ENCODE results near the gene CDC45.
"Not testable (repeated sequence)": the region's sequence is repeated elsewhere in the genome, so short reads cannot be mapped to it uniquely, and the experiment has no call there.

Gene CDC45

DNA sequence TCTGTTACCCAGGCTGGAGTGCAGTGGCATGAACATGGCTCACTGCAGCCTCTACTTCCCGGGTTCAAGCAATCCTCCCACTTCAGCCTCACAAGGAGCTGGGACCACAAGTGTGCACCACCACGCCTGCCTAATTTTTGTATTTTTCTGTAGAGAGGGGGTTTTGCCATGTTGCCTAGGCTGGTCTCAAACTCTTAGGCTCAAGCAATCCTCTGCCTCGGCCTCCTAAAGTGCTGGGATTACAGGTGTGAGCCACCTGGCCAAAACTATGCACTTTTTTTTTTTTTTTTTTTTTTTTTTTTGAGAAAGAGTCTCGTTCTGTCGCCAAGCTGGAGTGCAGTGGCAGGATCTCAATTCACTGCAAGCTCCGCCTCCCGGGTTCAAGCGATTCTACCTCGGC lies 56.8 kb downstream of the CDC45 start:
- DNase-seq: no peak

DNA sequence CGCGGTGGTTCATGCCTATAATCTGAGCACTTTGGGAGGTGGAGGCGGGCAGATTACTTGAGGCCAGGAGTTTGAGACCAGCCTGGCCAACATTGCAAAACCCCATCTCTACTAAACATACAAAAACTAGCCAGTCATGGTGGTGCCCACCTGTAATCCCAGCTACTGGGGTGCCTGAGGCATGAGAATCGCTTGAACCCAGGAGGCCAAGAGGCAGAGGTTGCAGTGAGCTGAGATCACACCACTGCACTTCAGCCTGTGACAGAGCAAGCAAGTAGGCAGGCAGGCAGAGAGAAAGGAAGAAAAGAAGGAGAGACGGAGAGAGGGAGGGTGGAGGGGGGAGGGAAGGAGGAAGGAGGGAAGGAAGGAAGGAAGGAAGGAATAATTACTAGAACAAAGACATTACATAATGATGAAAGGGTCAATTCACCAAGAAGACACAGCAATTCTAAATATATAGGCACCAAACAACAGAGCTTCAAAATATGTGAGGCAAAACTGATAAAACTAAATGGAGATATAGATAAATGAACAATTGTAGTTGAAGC lies 58.3 kb downstream of the CDC45 start:
- no peak for DNase-seq

DNA sequence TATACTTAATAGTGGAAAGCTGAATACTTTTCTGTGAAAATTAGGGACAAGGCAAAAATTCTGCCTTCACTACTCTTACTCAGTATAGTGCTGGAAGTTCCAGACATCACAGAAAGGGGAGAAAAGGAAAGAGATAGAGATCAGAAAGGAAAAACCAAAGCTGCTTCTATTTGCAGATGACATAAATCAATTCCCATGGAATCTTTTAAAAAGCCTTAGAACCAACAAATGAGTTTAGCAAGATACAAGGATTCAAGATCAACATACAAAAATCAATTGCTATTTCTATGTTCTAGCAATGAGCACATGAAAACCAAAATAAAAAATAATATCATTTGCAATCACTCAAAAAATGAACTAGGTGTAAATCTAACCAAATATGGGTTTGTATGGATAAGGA lies 60.7 kb downstream of the CDC45 start:
- no peak for DNase-seq

DNA sequence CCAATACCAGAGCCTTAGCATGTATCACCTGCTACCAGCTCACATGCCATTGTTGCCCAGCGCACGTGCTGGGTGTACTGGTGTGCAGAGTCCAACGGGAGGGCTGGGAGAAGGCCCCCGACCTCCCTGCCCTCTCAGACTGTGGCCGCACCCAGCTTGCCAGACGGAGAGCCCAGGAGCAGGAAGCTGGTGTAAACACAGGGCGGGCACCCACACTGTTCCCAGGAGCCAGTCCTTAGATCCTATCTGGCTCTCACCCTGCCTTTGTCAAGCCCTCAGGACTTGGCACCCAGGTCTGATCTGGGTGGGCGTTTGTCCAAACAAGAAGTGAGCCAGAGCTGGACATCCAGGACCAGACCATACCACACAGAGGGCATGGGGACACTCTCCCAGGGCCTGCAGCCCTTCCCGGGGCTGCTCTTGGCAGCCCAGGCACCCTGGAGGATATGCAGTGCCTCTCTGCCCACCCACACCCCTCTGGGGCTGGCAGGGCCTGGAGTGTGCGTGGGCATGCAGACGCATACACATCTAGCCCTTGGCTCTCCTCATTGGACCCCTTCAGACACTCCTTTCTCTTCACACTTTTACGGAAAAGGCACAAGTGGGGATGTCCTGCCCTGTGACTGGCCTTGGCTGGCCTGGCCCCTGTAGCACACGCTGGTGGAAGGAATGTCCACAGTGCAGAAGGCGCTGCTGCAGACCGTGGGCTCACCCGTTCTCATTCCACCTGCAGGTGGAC lies 64.4 kb downstream of the CDC45 start:
- no peak for DNase-seq

DNA sequence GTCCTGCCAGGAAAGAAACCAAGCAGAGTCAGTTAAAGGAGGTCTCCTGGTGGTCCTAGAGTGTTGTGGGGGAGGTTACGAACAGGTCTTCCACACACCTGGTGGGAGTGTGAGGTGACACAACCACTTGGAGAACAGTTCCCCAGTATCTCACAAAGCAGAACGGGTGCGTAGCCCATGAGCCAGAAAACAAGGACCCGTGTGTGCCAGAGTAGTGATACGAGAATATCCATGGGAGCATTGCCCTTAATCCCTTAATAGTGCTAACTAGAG lies 66.2 kb downstream of the CDC45 start:
- DNase-seq: no peak

DNA sequence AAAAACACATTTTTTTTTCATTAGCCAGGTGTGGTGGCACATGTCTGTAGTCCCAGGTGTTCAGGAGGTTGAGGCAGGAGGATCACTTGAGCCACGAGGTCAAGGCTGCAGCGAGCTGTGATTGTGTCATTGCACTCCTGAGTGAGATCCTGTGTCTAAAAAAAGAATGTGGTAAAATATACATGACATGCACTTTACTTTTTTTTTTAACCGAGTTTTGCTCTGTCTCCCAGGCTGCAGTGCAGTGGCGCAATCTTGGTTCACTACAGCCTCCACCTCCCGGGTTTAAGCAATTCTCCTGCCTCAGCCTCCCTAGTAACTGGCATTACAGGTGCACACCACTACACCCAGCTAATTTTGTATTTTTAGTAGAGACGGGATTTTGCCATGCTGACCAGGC lies 67.0 kb downstream of the CDC45 start:
- no peak for DNase-seq

DNA sequence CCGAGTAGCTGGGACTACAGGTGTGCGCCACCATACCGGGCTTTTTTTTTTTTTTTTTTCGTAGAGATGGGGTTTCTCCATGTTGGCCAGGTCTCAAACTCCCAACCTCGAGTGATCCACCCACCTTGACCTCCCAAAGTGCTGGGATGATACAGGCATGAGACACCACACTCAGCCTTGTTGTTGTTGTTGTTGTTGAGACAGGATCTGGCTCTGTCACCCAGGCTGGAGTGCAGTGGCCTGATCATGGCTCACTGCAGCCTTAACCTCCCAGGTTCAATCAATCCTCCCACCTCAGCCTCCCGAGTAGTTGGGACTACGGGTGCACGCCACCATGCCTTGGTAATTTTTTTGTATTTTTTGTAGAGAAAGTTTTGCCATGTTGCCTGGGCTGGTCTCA lies 67.9 kb downstream of the CDC45 start:
- no peak for DNase-seq

DNA sequence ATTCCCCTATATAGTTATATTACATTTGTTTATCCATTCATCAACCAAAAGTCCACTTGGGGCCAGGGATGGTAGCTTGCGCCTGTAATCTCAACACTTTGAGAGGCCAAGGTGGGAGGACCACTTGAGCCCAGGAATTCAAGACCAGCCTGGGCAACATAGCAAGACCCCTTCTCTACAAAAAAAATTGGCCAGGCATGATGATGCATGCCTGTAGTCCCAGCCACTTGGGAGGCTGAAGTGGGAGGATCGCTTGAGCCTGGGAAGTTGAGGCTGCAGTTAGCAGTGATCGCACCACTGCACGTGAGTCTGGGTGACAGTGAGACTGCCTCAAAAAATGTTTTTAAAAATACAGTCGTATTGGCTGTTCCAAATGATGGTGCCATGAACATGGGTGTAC lies 68.7 kb downstream of the CDC45 start:
- DNase-seq: not testable (repeated sequence)

DNA sequence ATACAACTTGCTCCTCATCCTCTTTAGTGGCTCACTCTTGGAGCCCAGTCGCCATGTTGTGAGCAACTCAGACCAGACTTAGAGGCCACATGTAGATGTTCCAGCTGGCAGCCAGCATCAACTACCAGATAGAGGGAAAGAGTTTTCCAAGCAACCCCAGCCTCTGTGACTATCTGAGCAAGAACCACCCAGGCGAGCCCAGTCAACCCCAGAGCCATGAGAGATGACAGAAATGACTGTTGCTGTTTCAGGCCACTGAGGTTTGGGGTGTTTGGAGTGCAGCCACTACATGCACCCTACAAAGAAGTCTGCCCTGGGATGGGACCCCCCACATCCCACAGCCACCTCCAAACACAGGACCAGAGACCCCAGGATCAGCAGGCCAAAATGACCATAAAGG lies 69.2 kb downstream of the CDC45 start:
- DNase-seq: no peak

DNA sequence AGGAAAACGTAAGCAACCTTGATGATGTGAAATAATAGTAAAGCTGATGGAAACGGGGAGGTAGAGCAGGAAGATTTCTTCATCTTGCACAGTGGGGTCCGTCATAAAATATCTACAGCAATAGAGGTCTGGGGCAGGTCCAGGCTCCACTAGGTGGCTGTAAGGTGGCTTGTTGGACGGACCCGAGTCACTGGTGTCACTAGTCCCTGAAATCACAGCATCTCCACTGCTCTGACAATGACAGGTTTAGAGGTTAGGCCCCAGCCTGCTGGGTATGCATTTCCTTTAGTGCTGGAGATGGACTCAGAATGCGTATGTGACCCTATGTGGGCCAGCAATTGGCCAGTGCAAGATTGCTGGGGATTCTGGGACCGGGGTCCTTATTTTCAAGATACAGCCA lies 69.7 kb downstream of the CDC45 start:
- no peak for DNase-seq

DNA sequence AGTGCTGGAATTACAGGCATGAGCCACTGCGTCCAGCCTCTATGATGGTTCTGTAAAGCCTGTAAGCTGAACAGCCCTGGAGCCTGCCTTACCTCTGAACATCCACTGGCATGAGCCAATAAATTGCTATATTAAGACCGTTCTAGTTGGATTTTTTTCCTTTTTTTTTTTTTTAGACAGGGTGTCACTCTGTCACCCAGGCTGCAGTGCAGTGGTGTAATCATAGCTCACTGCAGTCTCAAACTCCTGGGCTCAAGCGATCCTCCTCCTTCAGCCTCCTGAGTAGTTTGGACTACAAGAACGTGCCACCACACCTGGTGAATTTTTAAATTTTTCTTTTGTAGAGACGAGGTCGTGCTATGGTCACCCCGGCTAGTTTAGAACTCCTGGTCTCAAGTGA lies 70.7 kb downstream of the CDC45 start:
- no peak for DNase-seq

DNA sequence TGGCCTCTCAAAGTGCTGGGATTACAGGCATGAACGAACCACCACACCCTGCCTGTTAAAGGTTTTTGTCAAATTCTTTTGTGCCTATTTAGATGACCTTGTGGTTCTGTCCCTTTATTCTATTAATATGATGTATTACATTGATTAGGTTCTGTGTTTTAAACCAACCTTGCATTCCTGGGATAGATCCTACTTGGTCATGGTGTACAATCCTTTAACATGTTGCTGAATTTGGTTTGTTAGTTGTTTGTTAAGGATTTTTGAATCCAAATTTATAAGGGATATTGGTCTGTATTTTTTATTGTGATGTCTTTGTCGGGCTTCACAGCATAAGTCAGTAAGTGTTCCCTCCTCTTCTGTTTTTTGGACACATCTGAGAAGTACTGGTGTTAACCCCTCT lies 73.5 kb downstream of the CDC45 start:
- DNase-seq: no peak

DNA sequence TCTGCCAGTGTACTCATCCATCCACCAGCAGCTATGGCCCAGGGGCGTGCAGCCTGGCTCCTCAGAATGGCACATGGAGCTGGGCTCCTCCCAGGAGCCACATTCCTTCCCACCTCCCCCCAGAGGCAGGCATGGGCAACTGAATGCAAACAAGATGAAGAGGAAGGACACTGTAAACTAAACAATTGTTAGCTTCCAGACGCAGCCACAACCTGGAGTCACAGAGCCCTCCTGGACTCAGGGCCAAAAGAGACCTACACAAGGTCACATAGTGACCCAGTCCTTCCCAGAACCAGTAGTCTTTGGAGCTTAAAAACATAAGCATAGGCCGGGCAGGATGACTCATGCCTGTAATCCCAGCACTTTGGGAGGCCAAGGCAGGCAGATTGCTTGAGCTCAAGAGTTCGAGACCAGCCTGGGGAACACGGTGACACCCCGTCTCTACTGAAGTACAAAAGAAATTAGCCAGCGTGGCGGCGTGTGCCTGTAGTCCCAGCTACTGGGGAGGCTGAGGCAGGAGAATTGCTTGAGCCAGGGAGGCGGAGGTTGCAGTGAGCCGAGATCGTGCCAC lies 75.2 kb downstream of the CDC45 start:
- no peak for DNase-seq

DNA sequence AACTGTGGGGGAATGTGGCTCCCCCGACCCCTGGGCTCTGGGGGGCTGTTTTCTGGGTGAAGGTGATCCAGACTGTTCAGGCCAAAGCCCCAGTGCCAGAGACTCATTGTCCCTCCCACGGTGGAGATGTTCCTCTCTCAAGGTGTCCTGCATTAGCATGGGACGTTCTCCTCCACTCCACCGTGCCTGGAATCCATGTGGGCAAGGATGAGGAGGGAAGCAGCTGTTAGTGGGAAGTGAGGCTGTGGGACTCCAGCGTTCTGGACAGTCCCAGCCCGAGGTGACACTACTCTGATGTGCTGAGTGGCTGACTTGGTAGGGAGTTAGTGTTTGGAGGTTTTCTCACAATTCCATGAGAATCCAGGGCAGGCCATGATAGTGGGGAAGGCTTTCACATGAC lies 75.9 kb downstream of the CDC45 start:
- DNase-seq: no peak

DNA sequence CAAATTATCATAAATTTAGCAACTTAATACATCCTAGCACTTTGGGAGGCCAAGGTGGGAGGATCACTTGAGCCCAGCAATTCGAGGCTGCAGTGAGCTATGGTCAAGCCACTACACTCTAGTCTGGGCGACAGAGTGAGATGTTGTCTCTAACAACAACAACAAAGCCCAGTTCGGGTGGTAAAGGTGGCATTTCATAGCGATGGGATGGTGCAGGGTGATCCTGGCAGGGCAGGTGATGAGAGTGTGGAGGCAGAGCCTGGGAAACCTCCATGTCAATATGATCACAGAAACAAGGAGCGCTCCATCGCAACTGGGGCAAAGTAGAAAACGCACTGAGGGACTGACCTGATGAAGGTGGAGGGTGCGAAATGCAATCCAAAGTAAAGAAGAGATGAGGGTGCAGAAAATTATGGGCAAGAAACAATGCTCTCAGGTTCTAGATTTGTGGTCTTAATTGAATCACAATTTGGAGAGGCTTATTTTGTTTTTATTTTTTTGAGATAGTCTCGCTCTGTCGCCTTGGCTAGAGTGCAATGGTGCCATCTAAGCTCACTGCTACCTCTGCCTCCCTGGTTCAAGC lies 77.3 kb downstream of the CDC45 start:
- DNase-seq: no peak

DNA sequence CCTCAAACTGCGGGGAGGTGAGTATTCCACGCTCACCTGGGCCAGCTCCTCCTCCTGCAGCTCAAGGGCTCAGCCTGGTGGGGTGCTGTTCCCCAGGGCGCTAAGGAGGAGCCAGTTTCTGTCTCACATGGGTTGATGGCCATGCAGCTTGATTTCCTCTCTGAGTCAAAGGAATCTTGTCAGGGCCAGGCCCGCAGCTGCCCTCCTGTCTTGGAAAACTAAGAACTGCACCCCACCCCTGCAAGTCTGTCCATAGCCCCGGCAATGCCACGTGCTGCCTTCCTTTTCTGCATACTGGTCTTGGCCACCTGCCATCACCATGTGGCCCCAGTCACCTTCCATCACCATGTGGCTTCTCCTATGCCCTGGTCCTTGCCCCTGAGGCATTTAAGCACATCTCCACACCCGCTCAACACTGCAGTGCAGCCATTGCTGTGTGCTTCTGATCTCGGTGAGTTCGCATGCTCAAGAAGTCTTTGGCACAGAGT lies 79.6 kb downstream of the CDC45 start:
- no peak for DNase-seq

DNA sequence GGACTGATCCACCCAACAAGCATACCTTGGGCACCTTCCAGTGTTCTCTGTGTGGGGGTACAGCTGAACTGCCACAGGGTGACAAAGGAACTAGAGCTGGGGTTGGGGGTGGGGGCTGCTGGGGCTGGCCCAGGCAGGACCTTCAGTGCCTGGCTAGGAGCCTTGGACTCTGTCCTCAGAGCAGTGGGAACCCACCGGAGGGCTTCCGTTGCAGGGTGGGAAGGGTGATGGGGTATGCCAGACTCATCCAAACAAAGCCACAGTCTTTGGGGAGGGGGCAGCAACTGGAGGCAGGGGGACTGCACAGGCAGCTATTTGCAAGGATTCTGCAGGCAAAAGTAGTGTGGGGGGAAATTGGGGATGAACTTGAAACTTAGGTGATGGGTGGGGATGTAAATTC lies 80.2 kb downstream of the CDC45 start:
- DNase-seq: no peak

DNA sequence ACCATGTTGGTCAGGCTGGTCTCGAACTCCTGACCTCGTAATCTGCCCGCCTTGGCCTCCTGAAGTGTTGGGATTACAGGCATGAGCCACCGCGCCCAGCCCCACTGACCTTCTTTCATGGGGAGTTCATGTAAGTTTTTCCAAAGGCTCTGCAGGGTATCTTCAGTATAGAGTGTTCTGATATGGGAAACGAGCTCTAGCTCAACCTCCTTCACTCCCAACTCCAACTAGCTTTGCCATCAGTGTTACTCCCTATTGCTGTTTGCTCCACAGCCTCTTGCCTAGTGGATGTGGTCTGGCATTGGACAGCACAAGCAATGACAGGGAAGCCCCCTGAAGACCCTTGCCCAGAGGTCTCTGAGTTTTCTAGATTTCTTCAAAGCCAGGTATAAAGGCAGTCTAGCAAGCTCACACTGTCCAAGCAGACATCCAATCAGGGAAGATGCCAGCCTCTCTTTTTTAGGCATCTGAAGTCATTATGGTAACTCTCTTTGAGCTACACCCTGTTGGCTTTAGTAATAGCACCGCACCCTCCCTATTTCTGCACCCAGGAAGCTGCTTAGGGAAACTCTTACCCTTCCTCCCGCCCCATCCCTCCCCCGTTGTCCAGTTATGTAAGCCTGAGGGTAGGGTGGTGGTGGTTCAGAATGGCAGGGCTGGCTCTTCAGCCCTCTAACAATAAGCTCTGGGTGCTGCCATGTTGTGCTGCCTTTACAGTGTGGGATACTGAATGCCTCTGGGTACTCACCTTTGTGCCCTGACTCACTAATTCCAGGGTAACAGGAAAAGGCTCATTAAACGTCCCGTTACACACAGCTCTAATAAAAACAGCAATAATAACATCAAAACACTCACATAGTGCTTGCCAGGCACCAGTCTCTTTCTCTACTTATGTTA lies 85.9 kb downstream of the CDC45 start:
- no peak for DNase-seq

DNA sequence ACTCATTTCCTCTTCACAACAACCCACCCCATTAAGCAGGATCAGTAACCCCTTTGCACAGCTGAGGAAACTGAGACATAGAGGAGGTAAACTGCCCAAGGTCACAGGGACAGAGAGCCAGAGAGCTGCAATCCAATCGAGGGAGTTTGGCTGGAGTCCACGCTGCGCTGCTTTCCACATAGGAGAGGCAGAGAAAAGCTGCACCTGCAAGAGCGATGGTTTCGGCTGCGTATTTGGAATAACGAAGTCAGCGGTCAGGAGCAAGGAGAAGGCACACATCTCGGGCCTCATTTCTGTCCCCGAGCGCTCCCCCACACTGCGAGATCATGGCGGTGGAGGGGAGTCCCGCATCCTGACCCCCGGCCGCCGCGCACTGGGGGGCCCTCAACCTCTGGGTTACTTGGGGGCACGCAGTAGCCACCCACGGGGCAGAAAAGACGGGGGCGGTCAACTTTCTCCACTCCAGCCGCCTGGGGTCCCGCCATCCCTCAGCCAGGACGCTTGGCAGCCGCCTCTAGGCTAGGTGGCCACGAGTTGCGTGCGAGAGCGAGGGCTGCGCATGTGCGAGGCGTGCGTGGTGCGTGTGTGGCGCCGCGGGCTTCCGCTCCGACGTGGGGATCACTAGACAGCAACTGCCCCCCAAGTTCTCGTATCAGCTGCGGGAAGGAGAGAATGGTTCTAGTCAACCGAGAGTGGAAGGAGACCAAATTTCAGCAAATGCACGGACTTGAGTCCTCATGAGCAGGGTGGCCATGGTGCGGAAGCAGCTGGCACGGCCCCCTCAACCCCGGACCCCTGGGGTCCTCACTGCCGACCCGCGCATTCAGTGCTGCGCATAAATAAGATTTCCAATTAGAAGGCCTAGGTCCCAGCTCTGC lies 86.8 kb downstream of the CDC45 start:
- DNase-seq: no peak

DNA sequence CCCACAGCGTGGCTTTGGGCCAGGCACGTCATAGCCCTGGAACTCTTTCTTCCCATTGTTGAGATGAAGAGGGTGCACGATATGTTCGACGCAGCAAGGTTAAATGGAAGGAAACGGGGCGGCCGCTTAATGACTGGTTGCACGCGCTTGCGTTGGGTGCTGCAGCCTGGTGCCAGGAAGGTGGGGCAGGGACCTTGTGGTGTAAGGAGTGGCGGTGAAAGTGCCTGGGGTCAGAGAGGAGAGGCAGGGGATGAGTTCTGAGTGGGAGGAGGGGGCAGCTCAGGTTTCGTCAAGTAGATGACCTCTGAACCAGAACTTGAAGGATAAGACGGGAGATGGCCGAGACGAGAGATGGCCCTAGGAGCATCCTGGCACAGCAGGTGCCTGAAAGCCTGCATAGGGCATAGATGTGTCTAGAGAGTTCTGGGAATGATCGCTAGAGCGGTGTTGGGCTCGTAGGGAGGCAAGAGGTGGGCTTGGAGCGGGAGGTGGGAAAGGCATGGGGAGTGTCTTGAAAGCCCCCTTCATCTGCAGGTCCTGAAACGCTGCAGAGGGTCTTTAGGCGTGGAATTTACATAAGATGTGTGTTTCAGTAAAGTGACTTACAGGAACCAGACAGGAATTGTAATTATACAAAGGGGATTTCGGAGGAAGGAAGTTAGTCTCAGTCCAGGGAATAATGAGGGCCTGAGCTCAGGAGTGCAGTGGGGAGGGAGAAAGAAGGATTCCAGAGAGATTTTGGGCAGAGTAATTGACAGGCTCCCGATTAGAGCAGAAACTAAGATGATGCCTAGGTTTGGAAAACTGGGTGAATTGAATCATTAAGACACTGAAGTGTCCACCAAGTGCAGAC lies 87.7 kb downstream of the CDC45 start:
- no peak for DNase-seq

Measured in NCI-H187 treated with DMSO at 0.1 percent for 48 hours (cell line).